HepG2 (cell line): ENCODE measurements around the gene ACVR1C.

Experiments
- ARID2 ChIP-seq: sonication (generic); formaldehyde crosslinking; IDR thresholded peaks from 2 replicates; pipeline ENCODE4 v1.8.1; 2022; ENCODE audit warnings: mild to moderate bottlenecking, missing genetic modification reagents, borderline replicate concordance
- ESRRA ChIP-seq: sonication (generic); formaldehyde crosslinking; IDR thresholded peaks from 2 replicates; pipeline ENCODE4 v1.5.1; 2020; ENCODE audit warnings: mild to moderate bottlenecking, low read depth, missing genetic modification reagents
- HMG20A ChIP-seq: IDR thresholded peaks from 2 replicates; pipeline ENCODE4 v1.6.1; 2016; ENCODE audit warnings: borderline replicate concordance
- MBNL3 ChIP-seq: fragments of 250-450 bp; sonication (Bioruptor Pico); conservative IDR thresholded peaks from 2 replicates; pipeline ENCODE4 v1.8.0; 2022; ENCODE audit warnings: mild to moderate bottlenecking, inconsistent platforms
- POLR2AphosphoS5 ChIP-seq: IDR thresholded peaks from 2 replicates; pipeline ENCODE4 v1.6.1; 2012; ENCODE audit warnings: low read depth, low read length
- ZNF260 ChIP-seq: sonication (generic); formaldehyde crosslinking; IDR thresholded peaks from 2 replicates; pipeline ENCODE4 v1.4.0; 2020; ENCODE audit warnings: missing genetic modification reagents, low read depth, mild to moderate bottlenecking, borderline replicate concordance
- ZNF329 ChIP-seq: sonication (generic); formaldehyde crosslinking; IDR thresholded peaks from 2 replicates; pipeline ENCODE4 v1.9.0; 2021; ENCODE audit warnings: low read depth, mild to moderate bottlenecking, missing genetic modification reagents
- TF ChIP-seq, protein P1 (sequence below): sonication (generic); formaldehyde crosslinking; IDR thresholded peaks from 2 replicates; pipeline ENCODE4 v1.8.1; 2023; ENCODE audit warnings: missing genetic modification reagents, inconsistent platforms, borderline replicate concordance
- TF ChIP-seq, protein P2 (sequence below): sonication (generic); formaldehyde crosslinking; IDR thresholded peaks from 2 replicates; pipeline ENCODE4 v1.5.0; 2020; ENCODE audit warnings: mild to moderate bottlenecking, missing genetic modification reagents, moderate library complexity

DNA sequence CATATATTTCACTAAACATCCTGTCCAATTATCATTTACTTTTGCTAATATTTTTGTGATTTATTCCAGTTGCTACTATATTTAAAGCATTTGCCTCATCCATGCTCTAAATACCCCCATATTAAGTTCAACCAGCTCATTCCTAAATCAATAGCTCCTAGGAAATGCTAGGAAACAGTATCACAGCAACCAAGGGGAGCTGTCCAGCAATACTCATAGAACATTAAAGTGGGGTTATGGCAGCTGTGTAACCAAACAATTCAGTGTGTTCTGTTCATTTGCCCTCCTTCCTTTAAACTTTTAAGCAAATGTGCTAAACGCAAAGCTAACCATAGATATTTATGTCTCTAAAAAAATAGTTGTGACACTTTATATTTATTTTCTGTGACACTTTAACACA is 41.1 kb downstream of the ACVR1C start:
- TF ChIP-seq, protein P1, sequence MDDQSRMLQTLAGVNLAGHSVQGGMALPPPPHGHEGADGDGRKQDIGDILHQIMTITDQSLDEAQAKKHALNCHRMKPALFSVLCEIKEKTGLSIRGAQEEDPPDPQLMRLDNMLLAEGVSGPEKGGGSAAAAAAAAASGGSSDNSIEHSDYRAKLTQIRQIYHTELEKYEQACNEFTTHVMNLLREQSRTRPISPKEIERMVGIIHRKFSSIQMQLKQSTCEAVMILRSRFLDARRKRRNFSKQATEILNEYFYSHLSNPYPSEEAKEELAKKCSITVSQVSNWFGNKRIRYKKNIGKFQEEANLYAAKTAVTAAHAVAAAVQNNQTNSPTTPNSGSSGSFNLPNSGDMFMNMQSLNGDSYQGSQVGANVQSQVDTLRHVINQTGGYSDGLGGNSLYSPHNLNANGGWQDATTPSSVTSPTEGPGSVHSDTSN: no peak
- TF ChIP-seq ARID2 (CRISPR knock-in tag): no peak
- no peak for TF ChIP-seq ZNF329 (CRISPR knock-in tag)
- TF ChIP-seq MBNL3 (CRISPR knock-in tag): no peak
- TF ChIP-seq POLR2AphosphoS5: no peak
- no peak for TF ChIP-seq ESRRA (CRISPR knock-in tag)
- TF ChIP-seq HMG20A (CRISPR knock-in tag): no peak
- TF ChIP-seq, protein P2, sequence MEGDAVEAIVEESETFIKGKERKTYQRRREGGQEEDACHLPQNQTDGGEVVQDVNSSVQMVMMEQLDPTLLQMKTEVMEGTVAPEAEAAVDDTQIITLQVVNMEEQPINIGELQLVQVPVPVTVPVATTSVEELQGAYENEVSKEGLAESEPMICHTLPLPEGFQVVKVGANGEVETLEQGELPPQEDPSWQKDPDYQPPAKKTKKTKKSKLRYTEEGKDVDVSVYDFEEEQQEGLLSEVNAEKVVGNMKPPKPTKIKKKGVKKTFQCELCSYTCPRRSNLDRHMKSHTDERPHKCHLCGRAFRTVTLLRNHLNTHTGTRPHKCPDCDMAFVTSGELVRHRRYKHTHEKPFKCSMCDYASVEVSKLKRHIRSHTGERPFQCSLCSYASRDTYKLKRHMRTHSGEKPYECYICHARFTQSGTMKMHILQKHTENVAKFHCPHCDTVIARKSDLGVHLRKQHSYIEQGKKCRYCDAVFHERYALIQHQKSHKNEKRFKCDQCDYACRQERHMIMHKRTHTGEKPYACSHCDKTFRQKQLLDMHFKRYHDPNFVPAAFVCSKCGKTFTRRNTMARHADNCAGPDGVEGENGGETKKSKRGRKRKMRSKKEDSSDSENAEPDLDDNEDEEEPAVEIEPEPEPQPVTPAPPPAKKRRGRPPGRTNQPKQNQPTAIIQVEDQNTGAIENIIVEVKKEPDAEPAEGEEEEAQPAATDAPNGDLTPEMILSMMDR (CRISPR knock-in tag): no peak
- no peak for TF ChIP-seq ZNF260
